ENCODE data around the gene UGDH. TPM values are rescaled to one million over a fixed set of nuclear protein-coding genes. Genes with fewer than 3 reads are reported as not detected.

The UGDH gene
- total RNA-seq, 4 donors from 2014 or later: 36.4 to 192 (median 48.9) TPM

DNA sequence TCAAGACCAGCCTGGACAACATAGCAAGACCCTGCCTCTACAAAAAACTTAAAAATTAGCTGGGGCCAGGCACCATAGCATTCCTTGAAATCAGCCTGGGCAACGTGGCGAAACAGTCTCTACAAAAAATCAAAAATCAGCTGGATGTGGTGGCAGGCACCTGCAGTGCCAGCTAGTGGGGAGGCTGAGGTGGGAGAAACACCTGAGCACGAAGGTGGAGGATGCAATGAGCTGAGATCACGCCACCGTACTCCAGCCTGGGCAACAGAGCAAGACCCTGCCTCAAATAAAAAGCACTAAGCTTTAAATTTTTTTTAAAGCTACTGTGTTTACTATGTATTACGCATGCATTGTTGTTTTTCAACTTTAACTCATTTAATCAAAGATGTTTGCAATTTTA lies 71.8 kb downstream of the UGDH start:
- no peak overlapping the region for H3K27ac ChIP-seq
- H3K36me3 ChIP-seq: no peaks in the 10 kb centered on the region
- no peaks in the 10 kb centered on the region for H3K9me3 ChIP-seq
- intact Hi-C loops (cut with DNase I; ENCODE audit: low total_unique reads): loop anchor here (5.0 kb wide), 1 partner anchor 522 kb away; the partner anchor contains the start of gene PDS5A
- no peak for TF ChIP-seq POLR2A (IDR thresholded peaks at IDR 0.05)
- H3K4me1 ChIP-seq: peaks cover 3 to 18% of the 10 kb centered on the region in 2 donors
- DNase-seq: no peak
- no peak overlapping the region for H3K4me3 ChIP-seq
- no peaks in the 10 kb centered on the region for H3K27me3 ChIP-seq

DNA sequence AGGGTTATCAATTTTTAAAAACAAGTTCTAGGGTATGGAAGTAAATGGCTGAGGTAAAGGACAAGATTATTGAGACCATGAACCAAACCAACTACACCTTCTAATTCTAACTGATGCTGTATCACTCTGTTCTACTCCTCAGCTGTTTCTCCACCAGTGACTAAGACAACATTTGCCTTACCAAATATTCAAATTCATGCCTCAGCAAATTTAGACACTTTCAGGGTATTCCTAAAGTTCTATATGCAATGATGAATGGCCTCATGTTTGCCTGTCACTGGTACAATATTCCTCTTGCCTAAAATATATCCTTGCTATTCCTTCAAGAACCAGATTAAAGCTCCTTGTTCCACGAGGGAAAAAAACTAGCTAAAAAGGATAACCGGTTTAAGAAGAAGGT lies 73.5 kb downstream of the UGDH start:
- no peaks in the 10 kb centered on the region for H3K36me3 ChIP-seq
- intact Hi-C loops (cut with DNase I; ENCODE audit: low total_unique reads): no loop called here
- H3K27ac ChIP-seq: no peak overlapping the region
- H3K27me3 ChIP-seq: no peaks in the 10 kb centered on the region
- no peaks in the 10 kb centered on the region for H3K9me3 ChIP-seq
- no peak for DNase-seq
- H3K4me1 ChIP-seq: peaks cover 3 to 14% of the 10 kb centered on the region in 2 donors
- no peak overlapping the region for H3K4me3 ChIP-seq
- no peak for TF ChIP-seq POLR2A (IDR thresholded peaks at IDR 0.05)

DNA sequence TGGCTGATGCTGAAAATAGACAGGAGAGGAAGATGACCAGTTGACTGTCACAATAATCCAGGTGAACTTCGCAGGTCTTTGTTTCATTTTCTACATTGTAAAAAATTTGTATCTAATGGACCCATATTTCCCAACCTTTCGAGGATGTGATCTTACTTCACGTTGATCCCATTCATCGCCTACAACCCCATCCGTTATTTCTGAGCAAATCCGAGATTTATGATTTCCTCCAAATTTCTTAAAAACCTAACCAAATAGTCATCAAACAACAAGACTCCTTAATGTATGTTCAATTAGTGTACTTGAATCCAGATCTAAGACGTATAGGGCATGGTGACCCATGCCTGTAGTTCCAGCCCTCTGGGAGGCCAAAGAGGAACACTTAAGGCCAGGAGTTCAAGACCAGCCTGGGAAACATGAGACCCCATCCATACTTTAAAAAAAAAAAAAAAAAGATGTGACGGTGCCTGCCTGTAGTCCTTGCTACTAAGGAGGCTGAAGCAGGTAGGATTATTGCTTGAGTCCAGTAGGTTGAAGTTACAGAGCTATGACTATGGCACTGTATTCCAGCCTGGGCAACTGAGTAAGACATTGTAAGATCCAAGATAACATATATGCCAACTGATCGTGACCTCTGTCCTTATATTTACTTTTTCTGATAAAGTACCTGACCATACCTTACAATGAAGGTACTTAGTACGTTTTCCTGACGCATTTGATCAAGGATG lies 74.2 kb downstream of the UGDH start:
- H3K27ac ChIP-seq: no peak overlapping the region
- H3K36me3 ChIP-seq: no peaks in the 10 kb centered on the region
- H3K9me3 ChIP-seq: no peaks in the 10 kb centered on the region
- no peak overlapping the region for H3K4me3 ChIP-seq
- peaks cover 3 to 14% of the 10 kb centered on the region in 2 donors for H3K4me1 ChIP-seq
- DNase-seq: no peak
- H3K27me3 ChIP-seq: no peaks in the 10 kb centered on the region
- TF ChIP-seq CTCF (IDR thresholded peaks at IDR 0.05): no peak
- no peak for TF ChIP-seq POLR2A (IDR thresholded peaks at IDR 0.05)
- intact Hi-C loops (cut with DNase I; ENCODE audit: low total_unique reads): no loop called here

- no peaks in the 10 kb centered on the region for H3K9me3 ChIP-seq
- intact Hi-C loops (cut with DNase I; ENCODE audit: low total_unique reads): no loop called here
- H3K27me3 ChIP-seq: no peaks in the 10 kb centered on the region
- no peak overlapping the region for H3K27ac ChIP-seq
- H3K4me1 ChIP-seq: peaks cover 0 to 9% of the 10 kb centered on the region in 2 donors
- TF ChIP-seq POLR2A (IDR thresholded peaks at IDR 0.05) (no peak), CTCF (IDR thresholded peaks at IDR 0.05) (no peak)
- H3K36me3 ChIP-seq: no peaks in the 10 kb centered on the region
- H3K4me3 ChIP-seq: no peak overlapping the region
- DNase-seq: no peak
Measured at GRCh38 chr4:39452153-39452859, 74.9 kb downstream of the UGDH start.

DNA sequence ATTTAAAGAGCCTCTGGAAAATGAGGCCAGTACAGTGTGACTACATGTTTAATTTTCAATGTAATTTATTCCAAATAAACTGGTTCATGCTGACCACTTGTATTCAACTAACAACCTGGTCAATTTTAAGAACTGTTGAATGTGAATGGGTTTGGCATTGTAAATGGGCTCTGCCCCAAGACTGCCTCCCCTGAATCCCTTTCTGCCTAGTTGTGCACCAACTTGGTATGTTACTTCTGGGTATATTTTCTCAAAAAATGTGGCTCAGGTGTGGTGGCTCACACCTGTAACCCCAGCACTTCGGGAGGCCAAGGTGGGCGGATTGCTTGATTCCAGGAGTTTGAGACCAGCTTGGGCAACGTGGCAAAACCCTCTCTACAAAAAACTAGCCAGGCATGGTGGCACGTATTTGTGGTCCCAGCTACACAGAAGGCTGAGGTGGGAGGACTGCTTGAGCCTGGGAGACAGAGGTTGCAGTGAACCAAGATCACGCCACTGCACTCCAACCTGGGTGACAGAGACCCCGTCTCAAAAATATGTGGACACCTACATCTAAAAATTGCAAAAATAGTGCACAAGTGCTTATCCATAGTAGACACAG lies 75.7 kb downstream of the UGDH start:
- H3K27ac ChIP-seq: no peak overlapping the region
- no peaks in the 10 kb centered on the region for H3K27me3 ChIP-seq
- H3K4me3 ChIP-seq: no peak overlapping the region
- H3K36me3 ChIP-seq: no peaks in the 10 kb centered on the region
- DNase-seq: no peak
- H3K9me3 ChIP-seq: no peaks in the 10 kb centered on the region
- H3K4me1 ChIP-seq: peaks cover 0 to 6% of the 10 kb centered on the region in 2 donors
- TF ChIP-seq POLR2A (IDR thresholded peaks at IDR 0.05): no peak
- no peak for TF ChIP-seq CTCF (IDR thresholded peaks at IDR 0.05)
- intact Hi-C loops (cut with DNase I; ENCODE audit: low total_unique reads): no loop called here

- Histone ChIP-seq H3K9me3 (no peaks in the 10 kb centered on the region), H3K27ac (no peak overlapping the region), H3K36me3 (no peaks in the 10 kb centered on the region), H3K4me3 (no peak overlapping the region), H3K27me3 (no peaks in the 10 kb centered on the region), H3K4me1 (peaks cover 0 to 6% of the 10 kb centered on the region in 2 donors)
- TF ChIP-seq CTCF (IDR thresholded peaks at IDR 0.05) (no peak), POLR2A (IDR thresholded peaks at IDR 0.05) (no peak)
- DNase-seq: no peak
- intact Hi-C loops (cut with DNase I; ENCODE audit: low total_unique reads): no loop called here
Measured at GRCh38 chr4:39450618-39451017, 76.6 kb downstream of the UGDH start.
